ENCODE data around the gene GRPEL1. TPM values are rescaled to one million over a fixed set of nuclear protein-coding genes. Genes with fewer than 3 reads are reported as not detected.

GRPEL1 gene
- total and polyA plus RNA-seq, 2 of the 13 experiments (the other 11 are each of a cell fraction or from before 2014, with no cell fraction given) = 32.3 to 141 TPM

GRCh38 chr4:7042503-7043283 lies 25.2 kb downstream of the GRPEL1 start:
- ChIA-PET POLR2A (interaction anchor here (0.5 to 5.6 kb wide), 12 partner anchors 8 to 348 kb away, joined by 3 to 64 read pairs (median 6); partner anchors contain the start of genes GRPEL1 and MRFAP1L1), CTCF (ENCODE audit: low intra/inter-chr PET ratio, low total read pairs) (interaction anchor here (1.9 kb wide), 1 partner anchor 28 kb away, joined by 7 read pairs; no protein-coding TSS in a partner anchor)
- 0% methylated on average over 17 of the region's 90 CpGs for WGBS (ENCODE audit: low lambda C conversion rate)
- H3K9me3 ChIP-seq (ENCODE audit: low read length) = no peaks in the 10 kb centered on the region
- no peak overlapping the region for H2AFZ ChIP-seq (ENCODE audit: low read length)
- peak overlapping the region; percentile 89 for H3K4me2 ChIP-seq (ENCODE audit: low read depth, low read length)
- H3K79me2 ChIP-seq (ENCODE audit: insufficient read depth, low read length) = peaks cover 43% of the 10 kb centered on the region
- DNase-seq (ENCODE audit: low spot score) = peak; percentile 93
- 0 out of 2 replicates have a peak, but pooled peaks cover 7% of the 10 kb centered on the region for H4K20me1 ChIP-seq (ENCODE audit: insufficient read depth, low read length)
- peaks cover 47% of the 10 kb centered on the region for H3K4me1 ChIP-seq (ENCODE audit: insufficient read depth, low read length)
- H3K27ac ChIP-seq (ENCODE audit: extremely low read length, insufficient read depth, low read length) = no peak overlapping the region
- in situ Hi-C loops (cut with HindIII; ENCODE audit: extremely low pct_ligation_motif_present, low pct_unique_long_range_greater_than_20kb) (no loop called here), intact Hi-C loops (cut with micrococcal nuclease; ENCODE audit: unreplicated experiment) (loop anchor here (10.0 kb wide), 1 partner anchor 138 kb away; the partner anchor contains the start of gene TBC1D14)
- peaks cover 0 to 5% of the 10 kb centered on the region in 2 experiments; a peak in 1 of 5 replicates for H3K27me3 ChIP-seq (ENCODE audit: control insufficient read depth in 1 of 2, insufficient read depth in 2 of 2, low read length in 2 of 2)
- BruUV-seq (replicated peaks) = no TSS peak
- peak; percentile 93 for ATAC-seq
- FAIRE-seq = peak; percentile 26
- H3K9ac ChIP-seq (ENCODE audit: insufficient read depth, low read depth, low read length) = peak overlapping the region; percentile 49
- H3K36me3 ChIP-seq (replicated peaks in 1 of 2; ENCODE audit: control insufficient read depth in 1 of 2, insufficient read depth in 2 of 2, low read length in 2 of 2) = peaks cover 0 to 3% of the 10 kb centered on the region in 2 experiments; a peak in 2 of 5 replicates
- H3K4me3 ChIP-seq (replicated peaks in 1 of 3; ENCODE audit: insufficient read depth in 1 of 3, low read depth in 2 of 3, low read length in 3 of 3) = peak overlapping the region; percentile 38 to 74 (median 64)
- TF ChIP-seq SIN3A (IDR thresholded peaks at IDR 0.05; ENCODE audit: borderline replicate concordance, low read depth, low read length) = peak; percentile 99
- peak; percentile 75 for TF ChIP-seq HDAC2 (CRISPR knock-in tag; IDR thresholded peaks at IDR 0.05)
- no peak for TF ChIP-seq PHB2 (IDR thresholded peaks at IDR 0.05; ENCODE audit: partially characterized antibody)
- TF ChIP-seq KLF9 (CRISPR knock-in tag; IDR thresholded peaks at IDR 0.05; ENCODE audit: low read depth) = no peak
- TF ChIP-seq DBP (CRISPR knock-in tag; IDR thresholded peaks at IDR 0.05; ENCODE audit: not compliant biosample characterization) = no peak
- TF ChIP-seq CTCF (CRISPR knock-in tag; IDR thresholded peaks at IDR 0.05) = peak; percentile 45; the same call in 1 of the 2 replicates
- TF ChIP-seq NCOA5 (CRISPR knock-in tag; IDR thresholded peaks at IDR 0.05) = no peak
- no peak for TF ChIP-seq FOXC1 (CRISPR knock-in tag; IDR thresholded peaks at IDR 0.05; ENCODE audit: borderline replicate concordance)
- 0 out of 2 replicates have a peak, but pooled peaks have one; percentile 17 for TF ChIP-seq ZNF768 (CRISPR knock-in tag; IDR thresholded peaks at IDR 0.05)
- TF ChIP-seq ZNF543 (CRISPR knock-in tag; IDR thresholded peaks at IDR 0.05) = no peak; the same call in 1 of the 2 replicates
- no peak for TF ChIP-seq SMARCC2 (IDR thresholded peaks at IDR 0.05)
- TF ChIP-seq NR2C2 (CRISPR knock-in tag; IDR thresholded peaks at IDR 0.05; ENCODE audit: borderline replicate concordance) = no peak
- no peak for TF ChIP-seq NPAS2 (CRISPR knock-in tag; IDR thresholded peaks at IDR 0.05; ENCODE audit: borderline replicate concordance)
- peak; percentile 58 for TF ChIP-seq HNF1B (CRISPR knock-in tag; IDR thresholded peaks at IDR 0.05)
- TF ChIP-seq BCL6 (CRISPR knock-in tag; IDR thresholded peaks at IDR 0.05) = no peak
- TF ChIP-seq ARNT (IDR thresholded peaks at IDR 0.05) = no peak
- TF ChIP-seq ZNF251 (CRISPR knock-in tag; IDR thresholded peaks at IDR 0.05) = no peak
- TF ChIP-seq ZNF260 (CRISPR knock-in tag; IDR thresholded peaks at IDR 0.05; ENCODE audit: borderline replicate concordance, low read depth) = no peak
- TF ChIP-seq SALL2 (CRISPR knock-in tag; IDR thresholded peaks at IDR 0.05) = peak; percentile 62; the same call in 1 of the 2 replicates
- no peak for TF ChIP-seq ZNF576 (CRISPR knock-in tag; IDR thresholded peaks at IDR 0.05)

Data from HepG2 (cell line).